Activated T-helper 17 cell treated with anti-CD3 and anti-CD28 coated beads, Interleukin-2, amount 50 U/mL, for 72 hours (primary cell): Measurements from ENCODE around the gene RIN3. TPM values are rescaled to one million over a fixed set of nuclear protein-coding genes. Genes with fewer than 3 reads are reported as not detected.

Source experiments
- ATAC-seq: fragments of 150-1000 bp; cut with Tn5 transposase; replicated peaks from 2 replicates; pipeline ENCODE4 v1.10.0; 2021; ENCODE audit warnings: mild to moderate bottlenecking, moderate library complexity
- H3K27ac Mint-ChIP-seq: one replicate; pipeline ENCODE4 v1.8.0; 2022; ENCODE audit warnings: mixed read lengths
- H3K27me3 Mint-ChIP-seq: one replicate; pipeline ENCODE4 v1.8.0; 2022; ENCODE audit warnings: mixed read lengths
- H3K36me3 Mint-ChIP-seq: one replicate; pipeline ENCODE4 v1.8.0; 2022; ENCODE audit warnings: low read depth, mild to moderate bottlenecking, mixed read lengths
- H3K4me1 Mint-ChIP-seq: one replicate; pipeline ENCODE4 v1.8.0; 2022; ENCODE audit warnings: mixed read lengths
- H3K4me3 Mint-ChIP-seq: one replicate; pipeline ENCODE4 v1.8.0; 2022; ENCODE audit warnings: mild to moderate bottlenecking, mixed read lengths
- H3K9me3 Mint-ChIP-seq: one replicate; pipeline ENCODE4 v1.8.0; 2022; ENCODE audit warnings: mixed read lengths
- total RNA-seq, 2 donors: library from RNA; stranded (reverse); gene quantifications; one replicate each; pipeline ENCODE4 v1.2.3, GENCODE V29; 2022

The RIN3 gene
- total RNA-seq, 2 donors from 2014 or later, result 14.1 to 24.1 TPM

GRCh38 chr14:92684801-92685560 lies 171.4 kb downstream of the RIN3 start:
- no peak for ATAC-seq

GRCh38 chr14:92685784-92686355 lies 172.3 kb downstream of the RIN3 start:
- Mint-ChIP-seq H3K4me1 (peaks cover 6% of the 10 kb centered on the region), H3K27ac (peak overlapping the region; percentile 33), H3K36me3 (peaks cover 39% of the 10 kb centered on the region), H3K9me3 (no peaks in the 10 kb centered on the region), H3K4me3 (no peak overlapping the region), H3K27me3 (no peaks in the 10 kb centered on the region)
- no peak for ATAC-seq

More at GRCh38 chr14:92684801-92685560, 171.4 kb downstream of the RIN3 start:
- Mint-ChIP-seq H3K27me3 (no peaks in the 10 kb centered on the region), H3K27ac (peak overlapping the region; percentile 33), H3K36me3 (peaks cover 45% of the 10 kb centered on the region), H3K4me1 (peaks cover 6% of the 10 kb centered on the region), H3K4me3 (no peak overlapping the region), H3K9me3 (no peaks in the 10 kb centered on the region)

GRCh38 chr14:92686411-92686899 lies 172.9 kb downstream of the RIN3 start:
- Mint-ChIP-seq H3K4me3 (no peak overlapping the region), H3K36me3 (peaks cover 33% of the 10 kb centered on the region), H3K9me3 (no peaks in the 10 kb centered on the region), H3K27ac (no peak overlapping the region), H3K4me1 (peaks cover under 1% of the 10 kb centered on the region), H3K27me3 (no peaks in the 10 kb centered on the region)
- no peak for ATAC-seq

- peaks cover 31% of the 10 kb centered on the region for H3K36me3 Mint-ChIP-seq
- peak; percentile 89 for ATAC-seq
- H3K4me3 Mint-ChIP-seq, result no peak overlapping the region
- no peak overlapping the region for H3K27ac Mint-ChIP-seq
- no peaks in the 10 kb centered on the region for H3K9me3 Mint-ChIP-seq
- no peaks in the 10 kb centered on the region for H3K4me1 Mint-ChIP-seq
- H3K27me3 Mint-ChIP-seq, result no peaks in the 10 kb centered on the region
Measured at GRCh38 chr14:92686900-92687427, 173.4 kb downstream of the RIN3 start.

- H3K9me3 Mint-ChIP-seq, result no peaks in the 10 kb centered on the region
- ATAC-seq, result no peak
- no peaks in the 10 kb centered on the region for H3K27me3 Mint-ChIP-seq
- no peak overlapping the region for H3K4me3 Mint-ChIP-seq
- H3K27ac Mint-ChIP-seq, result no peak overlapping the region
- H3K4me1 Mint-ChIP-seq, result no peaks in the 10 kb centered on the region
- H3K36me3 Mint-ChIP-seq, result peaks cover 22% of the 10 kb centered on the region
Measured at GRCh38 chr14:92687681-92688433, 174.3 kb downstream of the RIN3 start.

GRCh38 chr14:92688434-92689375 lies 175.1 kb downstream of the RIN3 start:
- no peaks in the 10 kb centered on the region for H3K27me3 Mint-ChIP-seq
- no peaks in the 10 kb centered on the region for H3K9me3 Mint-ChIP-seq
- no peak overlapping the region for H3K4me3 Mint-ChIP-seq
- peaks cover 17% of the 10 kb centered on the region for H3K36me3 Mint-ChIP-seq
- ATAC-seq, result no peak
- H3K27ac Mint-ChIP-seq, result no peak overlapping the region
- H3K4me1 Mint-ChIP-seq, result no peaks in the 10 kb centered on the region

DNA sequence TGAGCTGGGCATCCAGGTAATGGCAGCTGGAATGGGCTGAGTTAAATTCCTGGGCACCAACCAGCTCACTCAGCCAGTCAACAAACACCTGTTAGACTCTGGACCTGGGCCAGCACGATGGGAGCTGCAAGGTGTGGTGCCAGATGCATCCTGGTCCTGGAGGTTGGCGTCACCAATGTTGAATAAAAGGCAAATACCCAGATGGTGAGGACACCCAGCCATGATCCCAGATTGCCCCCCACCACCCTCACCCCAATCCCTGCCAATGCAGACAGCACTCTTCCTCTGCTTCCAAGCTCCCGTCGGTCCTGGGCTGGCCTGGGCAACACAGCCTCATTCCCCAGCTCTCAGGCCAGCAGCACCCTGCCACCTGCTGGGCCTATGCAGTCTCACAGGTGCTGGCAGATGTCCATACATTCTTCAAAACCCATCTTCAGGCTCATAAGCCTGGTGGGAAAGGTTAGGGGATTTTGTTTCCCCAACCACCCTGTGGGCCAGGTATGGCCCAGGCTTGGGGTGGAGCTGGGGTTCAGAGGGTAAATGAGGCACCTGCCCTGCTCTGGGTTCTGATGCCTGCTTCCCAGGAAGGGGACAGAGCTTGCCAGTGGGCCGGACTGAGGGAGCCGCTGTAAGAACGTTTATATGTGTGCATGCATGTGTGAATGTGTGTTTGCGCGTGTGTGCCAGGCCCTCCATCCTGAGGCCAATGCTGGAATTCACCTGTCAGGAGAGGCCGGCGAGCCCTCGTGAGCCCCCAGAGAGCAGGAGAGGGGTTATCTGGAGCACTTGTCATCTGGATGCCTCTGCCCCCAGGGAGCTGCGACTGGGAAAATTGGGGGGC lies 176.8 kb downstream of the RIN3 start:
- H3K4me1 Mint-ChIP-seq, result peaks cover 5% of the 10 kb centered on the region
- no peaks in the 10 kb centered on the region for H3K27me3 Mint-ChIP-seq
- H3K36me3 Mint-ChIP-seq, result peaks cover 8% of the 10 kb centered on the region
- no peak overlapping the region for H3K27ac Mint-ChIP-seq
- no peak overlapping the region for H3K4me3 Mint-ChIP-seq
- no peak for ATAC-seq
- no peaks in the 10 kb centered on the region for H3K9me3 Mint-ChIP-seq

DNA sequence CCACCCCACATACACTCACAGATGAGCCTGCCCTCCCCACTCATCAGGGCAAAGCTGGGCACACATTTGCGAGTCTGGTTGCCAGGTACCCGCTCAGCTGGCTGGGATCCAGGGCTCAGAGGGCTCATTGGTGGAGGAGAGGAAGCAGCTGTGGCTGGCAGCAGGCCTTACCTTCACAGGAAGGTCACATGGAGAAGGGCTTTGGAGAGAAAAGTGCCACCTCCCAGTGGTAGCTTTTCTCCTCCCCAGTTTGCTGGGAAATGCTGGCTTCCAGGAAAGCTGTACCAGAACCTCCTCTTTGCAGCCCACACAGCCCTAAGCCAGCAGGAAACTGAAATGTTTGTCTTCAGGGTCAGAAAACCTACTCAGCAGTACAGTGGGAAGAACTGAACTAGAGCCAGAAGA lies 179.2 kb downstream of the RIN3 start:
- Mint-ChIP-seq H3K27ac (no peak overlapping the region), H3K27me3 (no peaks in the 10 kb centered on the region), H3K9me3 (no peaks in the 10 kb centered on the region), H3K4me3 (no peak overlapping the region), H3K36me3 (no peaks in the 10 kb centered on the region), H3K4me1 (peaks cover 5% of the 10 kb centered on the region)
- ATAC-seq, result peak; percentile 39

DNA sequence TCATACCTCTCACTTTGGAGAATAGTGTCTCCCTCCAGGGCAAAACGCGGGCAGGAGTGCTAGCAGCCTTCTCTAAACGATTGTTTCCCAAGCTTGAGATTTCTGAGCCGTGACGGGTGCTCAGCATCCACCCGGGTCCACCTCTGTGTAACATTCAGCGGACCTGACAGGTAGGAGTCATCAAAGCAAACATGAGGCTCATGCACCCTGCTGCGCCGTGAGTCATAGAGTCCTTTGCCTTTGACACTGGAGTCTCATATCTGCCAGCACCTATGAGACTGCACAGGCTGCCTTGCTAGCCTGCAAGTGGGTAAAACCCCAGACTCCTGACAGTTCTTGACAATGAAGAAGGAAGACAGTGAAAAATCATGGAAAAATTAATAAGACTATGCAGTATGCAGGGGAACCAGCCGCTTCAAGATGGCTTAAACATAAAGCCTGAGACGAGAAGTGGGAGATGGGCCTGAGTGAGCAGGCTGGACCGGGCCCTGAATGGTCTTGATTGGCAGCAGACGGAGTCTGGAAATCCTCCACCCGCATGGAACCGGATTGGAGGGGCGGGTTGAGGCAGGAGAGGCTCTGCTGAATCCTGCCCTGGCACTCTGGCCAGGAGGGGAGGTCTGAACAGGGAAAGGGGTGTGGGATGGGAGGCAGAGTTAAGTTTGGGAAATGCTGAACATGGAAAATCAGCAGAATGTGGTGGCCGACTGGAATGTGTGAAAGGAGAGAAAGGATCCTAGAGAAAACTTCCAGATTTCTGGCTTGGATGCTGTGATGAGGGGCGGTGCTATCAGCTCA lies 180.6 kb downstream of the RIN3 start:
- no peak overlapping the region for H3K4me3 Mint-ChIP-seq
- no peaks in the 10 kb centered on the region for H3K27me3 Mint-ChIP-seq
- H3K9me3 Mint-ChIP-seq, result no peaks in the 10 kb centered on the region
- H3K27ac Mint-ChIP-seq, result no peak overlapping the region
- ATAC-seq, result peak; percentile 72
- peaks cover 5% of the 10 kb centered on the region for H3K4me1 Mint-ChIP-seq
- no peaks in the 10 kb centered on the region for H3K36me3 Mint-ChIP-seq

GRCh38 chr14:92694807-92695206 lies 181.2 kb downstream of the RIN3 start:
- Mint-ChIP-seq H3K4me1 (peaks cover 5% of the 10 kb centered on the region), H3K9me3 (no peaks in the 10 kb centered on the region), H3K27ac (no peak overlapping the region), H3K36me3 (no peaks in the 10 kb centered on the region), H3K4me3 (no peak overlapping the region), H3K27me3 (no peaks in the 10 kb centered on the region)
- ATAC-seq, result no peak

DNA sequence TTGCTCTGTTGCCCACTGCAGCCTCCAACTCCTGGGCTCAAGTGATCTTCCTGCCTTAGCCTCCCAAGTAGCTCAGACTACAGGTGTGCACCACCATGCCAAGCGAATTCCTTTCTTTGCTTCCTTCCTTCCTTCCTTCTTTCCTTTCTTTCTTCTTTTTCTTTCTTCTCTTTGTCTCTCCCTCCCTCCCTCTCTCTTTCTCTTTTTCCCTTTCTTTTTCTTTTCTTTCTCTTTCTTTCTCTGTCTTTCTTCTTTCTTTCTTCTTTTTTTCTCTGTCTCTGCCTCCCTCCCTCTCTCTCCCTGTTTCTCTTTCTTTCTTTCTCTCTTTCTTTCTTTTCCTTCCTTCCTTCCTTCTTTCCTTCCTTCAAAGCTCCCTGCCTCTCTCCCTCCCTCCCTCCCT lies 182.0 kb downstream of the RIN3 start:
- Mint-ChIP-seq H3K9me3 (no peaks in the 10 kb centered on the region), H3K27ac (peak overlapping the region; percentile 34), H3K4me3 (no peak overlapping the region), H3K27me3 (no peaks in the 10 kb centered on the region), H3K4me1 (peaks cover 5% of the 10 kb centered on the region), H3K36me3 (no peaks in the 10 kb centered on the region)
- ATAC-seq, result no peak

GRCh38 chr14:92696366-92696765 lies 182.8 kb downstream of the RIN3 start:
- no peak overlapping the region for H3K4me3 Mint-ChIP-seq
- no peak for ATAC-seq
- peak overlapping the region; percentile 34 for H3K27ac Mint-ChIP-seq
- H3K4me1 Mint-ChIP-seq, result peaks cover 5% of the 10 kb centered on the region
- no peaks in the 10 kb centered on the region for H3K27me3 Mint-ChIP-seq
- no peaks in the 10 kb centered on the region for H3K9me3 Mint-ChIP-seq
- no peaks in the 10 kb centered on the region for H3K36me3 Mint-ChIP-seq
